Thoracic aorta (tissue), 2 donors: ENCODE results near the gene MGAT5. TPM values are rescaled to one million over a fixed set of nuclear protein-coding genes. Genes with fewer than 3 reads are reported as not detected.

Experiments used
- ATAC-seq: fragments of 150-250 bp; one replicate; pipeline ENCODE4 v1.8.0; 2017; ENCODE audit warnings: low read depth; ENCODE audit not compliant: insufficient number of reproducible peaks, low FRiP score
- DNase-seq: peaks from one replicate; pipeline ENCODE4 v3.0.0-alpha.2; 2020; ENCODE audit warnings: low spot score
- H3K27ac ChIP-seq, 2 donors: fragments of 200-600 bp; sonication (generic); 1 replicate in 1 of 2; 2 replicates in 1 of 2; pipeline ENCODE4 v1.5.1; 2016; ENCODE audit warnings: mild to moderate bottlenecking in 2 of 2, moderate library complexity in 2 of 2
- H3K27me3 ChIP-seq: fragments of 200-600 bp; sonication (generic); replicated peaks from 2 replicates; pipeline ENCODE4 v1.6.0; 2016; ENCODE audit warnings: mild to moderate bottlenecking; ENCODE audit not compliant: insufficient read depth
- H3K36me3 ChIP-seq: fragments of 200-600 bp; sonication (generic); one replicate; pipeline ENCODE4 v1.5.1; 2016
- H3K4me1 ChIP-seq, 2 donors: fragments of 200-600 bp; sonication (generic); 1 replicate in 1 of 2; 2 replicates in 1 of 2; pipeline versions ENCODE4 v1.5.1 to v1.6.0; 2016; ENCODE audit warnings: low read depth in 2 of 2, mild to moderate bottlenecking in 1 of 2; ENCODE audit not compliant: control insufficient read depth in 1 of 2
- H3K4me3 ChIP-seq: fragments of 200-600 bp; sonication (generic); 2 replicates; pipeline ENCODE4 v1.5.1; 2016; ENCODE audit warnings: mild to moderate bottlenecking
- H3K9me3 ChIP-seq: fragments of 200-600 bp; sonication (generic); 2 replicates; pipeline ENCODE4 v1.5.1; 2016
- total RNA-seq, 2 donors: library from RNA; depleted of rRNA; stranded (reverse); fragments of >200 nt; gene quantifications; one replicate each; pipeline versions ENCODE4 v1.1.0 to v1.2.3, GENCODE V29; 2016
- TF ChIP-seq, protein P1 (sequence below): fragments of 200-600 bp; sonication (generic); IDR thresholded peaks from one replicate; pipeline ENCODE4 v1.5.1; 2019; ENCODE audit warnings: antibody characterized with exemption

MGAT5 gene
- total RNA-seq, 2 donors from 2014 or later: 43.9 to 95.3 TPM

DNA sequence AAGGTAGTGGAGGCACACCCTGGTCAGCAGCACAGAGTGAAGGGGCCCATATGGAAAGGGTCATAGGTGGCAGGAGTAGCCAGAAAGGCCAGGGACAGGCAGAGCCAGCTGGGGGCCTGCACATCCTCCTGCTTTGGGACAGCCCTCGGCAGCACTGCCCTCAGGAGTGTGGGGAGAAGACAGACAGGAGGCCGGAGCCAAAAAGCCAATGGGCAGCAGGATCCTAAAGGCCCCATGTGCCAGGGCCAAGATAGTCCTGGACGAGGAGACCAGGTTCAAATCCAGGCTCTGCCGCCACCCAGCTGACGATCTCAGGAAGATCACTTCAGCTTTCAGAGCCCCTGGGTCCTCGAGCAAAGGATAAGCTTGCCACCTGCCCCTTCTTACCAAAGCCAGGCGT, 244.8 kb downstream of the MGAT5 start:
- no peaks in the 10 kb centered on the region for H3K9me3 ChIP-seq
- DNase-seq: no peak
- TF ChIP-seq, protein P1, sequence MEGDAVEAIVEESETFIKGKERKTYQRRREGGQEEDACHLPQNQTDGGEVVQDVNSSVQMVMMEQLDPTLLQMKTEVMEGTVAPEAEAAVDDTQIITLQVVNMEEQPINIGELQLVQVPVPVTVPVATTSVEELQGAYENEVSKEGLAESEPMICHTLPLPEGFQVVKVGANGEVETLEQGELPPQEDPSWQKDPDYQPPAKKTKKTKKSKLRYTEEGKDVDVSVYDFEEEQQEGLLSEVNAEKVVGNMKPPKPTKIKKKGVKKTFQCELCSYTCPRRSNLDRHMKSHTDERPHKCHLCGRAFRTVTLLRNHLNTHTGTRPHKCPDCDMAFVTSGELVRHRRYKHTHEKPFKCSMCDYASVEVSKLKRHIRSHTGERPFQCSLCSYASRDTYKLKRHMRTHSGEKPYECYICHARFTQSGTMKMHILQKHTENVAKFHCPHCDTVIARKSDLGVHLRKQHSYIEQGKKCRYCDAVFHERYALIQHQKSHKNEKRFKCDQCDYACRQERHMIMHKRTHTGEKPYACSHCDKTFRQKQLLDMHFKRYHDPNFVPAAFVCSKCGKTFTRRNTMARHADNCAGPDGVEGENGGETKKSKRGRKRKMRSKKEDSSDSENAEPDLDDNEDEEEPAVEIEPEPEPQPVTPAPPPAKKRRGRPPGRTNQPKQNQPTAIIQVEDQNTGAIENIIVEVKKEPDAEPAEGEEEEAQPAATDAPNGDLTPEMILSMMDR: no peak
- H3K27ac ChIP-seq: no peak overlapping the region
- H3K4me1 ChIP-seq: no peaks in the 10 kb centered on the region
- ATAC-seq: no peak
- no peak overlapping the region for H3K4me3 ChIP-seq
- H3K27me3 ChIP-seq: no peaks in the 10 kb centered on the region
- H3K36me3 ChIP-seq: no peaks in the 10 kb centered on the region

DNA sequence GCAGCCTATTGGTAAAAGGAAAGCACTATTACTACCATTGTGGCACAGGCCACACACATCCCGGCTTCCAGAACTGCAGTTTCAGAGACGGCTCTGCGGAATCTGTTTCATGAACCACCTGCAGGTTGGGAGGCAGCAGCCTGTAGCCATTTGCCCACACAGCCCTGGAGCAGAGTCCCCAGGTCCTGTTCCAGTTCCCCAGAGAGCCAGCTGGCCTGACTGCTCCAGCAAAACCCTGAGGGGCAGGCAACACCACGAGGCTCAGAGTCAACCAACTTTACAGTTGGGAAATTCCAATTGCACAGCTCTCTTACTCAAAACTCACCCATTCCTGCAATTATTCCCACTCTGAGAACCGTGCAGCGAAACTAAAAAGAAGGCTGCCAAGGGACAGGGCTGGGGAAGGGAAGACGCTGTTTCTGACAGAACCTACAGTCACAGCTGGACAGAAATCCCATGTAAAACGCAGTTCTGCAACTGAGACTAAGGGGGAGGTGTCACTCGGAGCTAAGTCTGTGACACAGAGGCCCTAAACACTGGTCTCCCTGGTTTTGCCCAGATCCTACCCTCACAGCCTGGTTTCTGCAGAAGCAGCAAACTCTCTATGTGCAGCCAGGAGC, 245.5 kb downstream of the MGAT5 start:
- no peak for ATAC-seq
- TF ChIP-seq, protein P1: no peak
- no peaks in the 10 kb centered on the region for H3K36me3 ChIP-seq

DNA sequence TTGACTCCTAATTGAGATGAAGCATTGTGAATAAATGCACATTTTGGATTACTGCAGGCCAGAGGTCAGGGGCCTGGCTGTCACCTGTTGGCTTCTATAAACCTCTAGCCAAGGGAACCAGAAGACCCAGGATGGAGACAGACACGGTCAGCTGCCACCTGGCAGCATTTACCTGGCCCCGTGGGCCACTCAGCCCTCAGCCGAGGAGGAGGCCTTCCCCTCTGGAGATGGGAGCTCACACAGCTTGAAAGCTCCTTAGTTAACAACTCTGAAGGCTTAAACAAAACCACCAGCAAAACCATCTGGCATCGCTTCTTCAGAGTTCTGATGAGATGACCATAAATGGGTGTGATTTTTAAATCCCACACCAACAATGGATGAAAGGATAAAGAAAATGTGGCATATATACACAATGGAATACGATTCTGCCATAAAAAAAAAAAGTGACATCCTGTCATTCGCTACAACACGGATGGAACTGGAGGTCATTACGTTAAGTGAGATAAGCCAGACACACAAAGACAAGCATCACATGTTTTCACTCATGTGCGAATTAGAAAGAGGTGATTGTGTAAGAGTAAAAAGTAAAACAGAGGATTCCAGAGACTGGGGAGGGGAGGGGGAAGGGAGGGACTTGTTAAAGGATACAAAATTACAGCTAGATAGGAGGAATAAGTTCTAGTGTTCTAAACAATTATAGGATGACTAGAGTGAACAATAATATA, 246.5 kb downstream of the MGAT5 start:
- ATAC-seq (no peak), DNase-seq (no peak)
- Histone ChIP-seq H3K27me3 (no peaks in the 10 kb centered on the region), H3K27ac (no peak overlapping the region), H3K4me1 (no peaks in the 10 kb centered on the region), H3K36me3 (no peaks in the 10 kb centered on the region), H3K9me3 (no peaks in the 10 kb centered on the region), H3K4me3 (no peak overlapping the region)
- TF ChIP-seq, protein P1: no peak

More for the DNA sequence above, 245.5 kb downstream of the MGAT5 start:
- no peak for DNase-seq
- Histone ChIP-seq H3K9me3 (no peaks in the 10 kb centered on the region), H3K27ac (no peak overlapping the region), H3K4me1 (no peaks in the 10 kb centered on the region), H3K4me3 (no peak overlapping the region), H3K27me3 (no peaks in the 10 kb centered on the region)

DNA sequence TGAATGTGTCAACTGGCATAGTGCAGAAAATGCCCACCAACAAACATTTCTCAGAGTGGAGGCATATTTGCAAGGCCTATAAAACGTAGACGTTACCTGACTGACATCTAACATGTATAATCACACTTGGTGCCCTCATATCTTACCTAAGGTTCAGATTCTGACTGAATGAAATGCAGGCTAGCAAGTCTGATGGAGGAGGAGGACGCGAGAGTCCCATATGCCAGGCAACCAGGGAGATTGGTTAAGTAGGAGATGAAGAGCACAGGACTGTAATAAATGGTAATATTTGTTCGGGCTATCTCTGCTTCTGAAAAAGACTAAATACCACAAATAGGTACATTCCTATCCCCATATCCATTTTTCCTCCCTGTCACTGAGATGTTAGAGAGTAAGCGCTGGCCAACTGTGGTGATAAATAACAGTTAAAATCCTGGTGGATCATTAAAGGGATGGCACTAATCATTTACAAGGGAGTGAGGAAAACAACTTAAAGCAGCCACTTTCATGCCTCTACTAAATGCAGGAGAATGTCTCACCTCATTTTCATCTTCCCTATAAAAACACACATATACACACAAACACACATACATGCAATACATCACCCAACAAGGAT, 247.7 kb downstream of the MGAT5 start:
- no peak overlapping the region for H3K27ac ChIP-seq
- DNase-seq (no peak), ATAC-seq (no peak)
- H3K9me3 ChIP-seq: no peaks in the 10 kb centered on the region
- H3K4me1 ChIP-seq: no peaks in the 10 kb centered on the region
- TF ChIP-seq, protein P1: no peak
- no peak overlapping the region for H3K4me3 ChIP-seq
- no peaks in the 10 kb centered on the region for H3K27me3 ChIP-seq
- no peaks in the 10 kb centered on the region for H3K36me3 ChIP-seq

DNA sequence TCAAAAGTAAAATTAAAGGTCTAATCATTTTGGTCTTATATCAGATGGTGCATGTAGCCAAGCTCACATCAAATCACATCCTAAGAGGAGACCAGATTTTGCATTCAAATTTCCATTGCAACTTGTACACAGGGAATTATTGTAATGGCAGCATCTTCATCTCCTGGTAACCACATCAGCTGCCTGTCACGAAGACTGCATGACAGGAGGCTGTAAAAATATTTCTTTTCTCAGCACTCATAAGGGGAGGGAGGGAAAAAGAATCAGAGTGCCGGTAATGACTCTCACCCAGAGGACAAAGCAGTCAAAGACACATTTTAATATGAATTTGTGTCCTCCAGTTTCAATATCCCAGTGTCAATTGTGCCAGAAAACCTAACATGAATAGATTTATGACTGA, 248.2 kb downstream of the MGAT5 start:
- no peaks in the 10 kb centered on the region for H3K4me1 ChIP-seq
- ATAC-seq: no peak
- TF ChIP-seq, protein P1: no peak
- no peaks in the 10 kb centered on the region for H3K9me3 ChIP-seq
- DNase-seq: no peak
- H3K36me3 ChIP-seq: no peaks in the 10 kb centered on the region
- no peaks in the 10 kb centered on the region for H3K27me3 ChIP-seq
- H3K27ac ChIP-seq: no peak overlapping the region
- H3K4me3 ChIP-seq: no peak overlapping the region
